ENCODE data around the gene GADD45A.

GADD45A gene

DNA sequence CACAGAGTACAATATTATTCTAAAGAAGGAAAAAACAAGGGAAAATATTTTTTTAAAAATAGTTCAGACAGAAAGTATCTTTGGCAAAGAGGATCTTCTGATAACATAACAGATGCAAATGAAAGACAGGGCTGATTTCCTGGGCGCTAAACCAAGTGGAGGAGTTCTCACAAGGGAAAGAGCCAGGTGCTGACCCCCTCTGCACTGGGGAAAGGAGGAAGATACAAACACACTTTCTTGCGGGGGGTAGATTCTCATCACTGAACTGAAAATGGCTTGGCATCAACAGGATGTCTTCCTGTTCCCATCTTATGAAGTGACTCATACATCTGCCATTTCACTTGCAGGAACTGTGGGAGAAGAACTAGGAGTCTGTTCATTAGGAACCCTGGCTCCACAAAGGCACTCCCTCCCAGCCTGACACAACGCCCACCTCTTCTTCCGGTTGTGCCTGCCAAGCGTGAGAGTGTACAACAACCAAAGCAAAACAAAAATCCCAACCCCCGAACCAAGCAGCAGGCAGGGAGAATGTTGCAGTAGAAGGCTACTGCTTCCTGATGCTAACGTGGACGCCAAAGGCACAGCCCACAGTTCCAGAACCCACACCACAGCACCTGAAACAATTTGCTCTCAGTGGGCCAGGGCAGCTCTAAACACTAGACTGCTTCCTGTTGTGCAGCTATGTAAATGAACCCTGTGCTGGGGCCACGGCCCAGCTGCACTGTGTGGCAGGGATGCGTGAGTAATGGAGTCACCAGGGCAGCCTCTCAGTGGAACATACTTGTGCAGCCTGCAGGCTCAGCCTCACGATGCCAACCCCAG lies 51.0 kb downstream of the GADD45A start:
- H3K9me3 ChIP-seq (ENCODE audit: low read length), result no peaks in the 10 kb centered on the region
- peak overlapping the region; percentile 26 for H3K4me3 ChIP-seq (ENCODE audit: low read length)
- no peaks in the 10 kb centered on the region for H3K27me3 ChIP-seq (ENCODE audit: insufficient read depth, low read length)
- no peaks in the 10 kb centered on the region for H3K36me3 ChIP-seq (ENCODE audit: insufficient read depth, low read length)
- peak overlapping the region; percentile 50 for H2AFZ ChIP-seq (ENCODE audit: low read depth, low read length)
- peaks cover 10% of the 10 kb centered on the region for H3K4me1 ChIP-seq (ENCODE audit: insufficient read depth, low read length)

DNA sequence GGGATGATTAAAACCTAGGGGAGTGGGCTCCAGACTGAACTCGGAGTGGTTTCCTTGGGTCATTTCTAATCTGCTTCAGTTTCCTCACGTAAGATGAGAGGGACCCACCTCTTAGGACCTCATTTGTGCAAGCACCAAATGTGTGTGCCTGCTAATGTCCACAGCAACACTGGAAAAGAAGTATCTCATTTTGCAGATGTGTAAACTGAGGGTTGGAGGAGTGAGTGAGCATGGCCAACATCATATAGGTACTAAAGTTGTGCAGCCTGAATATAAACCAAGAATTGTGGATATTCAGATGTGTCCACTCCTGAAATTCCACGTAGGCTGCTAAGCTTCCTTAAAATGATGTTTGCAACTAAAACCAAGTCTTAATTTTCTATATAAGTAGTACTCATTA lies 51.7 kb downstream of the GADD45A start:
- no peaks in the 10 kb centered on the region for H3K9me3 ChIP-seq (ENCODE audit: low read length)
- no peak overlapping the region for H3K4me3 ChIP-seq (ENCODE audit: low read length)
- H3K4me1 ChIP-seq (ENCODE audit: insufficient read depth, low read length), result peaks cover 10% of the 10 kb centered on the region
- no peaks in the 10 kb centered on the region for H3K27me3 ChIP-seq (ENCODE audit: insufficient read depth, low read length)
- H2AFZ ChIP-seq (ENCODE audit: low read depth, low read length), result peak overlapping the region; percentile 50
- no peaks in the 10 kb centered on the region for H3K36me3 ChIP-seq (ENCODE audit: insufficient read depth, low read length)

DNA sequence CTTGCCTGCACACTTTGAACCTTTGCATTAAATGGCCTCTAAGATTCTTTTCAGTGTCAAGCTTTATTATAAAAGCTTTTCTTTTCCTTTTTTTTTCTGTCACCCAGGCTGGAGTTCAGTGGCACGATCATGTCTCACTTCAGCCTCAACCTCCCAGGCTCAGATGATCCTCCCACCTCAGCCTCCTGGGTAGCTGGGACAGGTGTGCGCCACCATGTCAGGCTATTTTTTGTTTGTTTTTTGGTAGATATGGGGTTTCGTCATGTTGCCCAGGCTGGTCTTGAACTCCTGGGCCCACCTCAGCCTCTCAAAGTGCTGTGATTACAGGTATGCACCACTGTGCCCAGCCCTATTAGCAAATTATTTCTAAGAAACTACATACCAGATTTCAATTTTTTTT lies 52.9 kb downstream of the GADD45A start:
- H3K4me3 ChIP-seq (ENCODE audit: low read length), result no peak overlapping the region
- no peaks in the 10 kb centered on the region for H3K27me3 ChIP-seq (ENCODE audit: insufficient read depth, low read length)
- no peak overlapping the region for H2AFZ ChIP-seq (ENCODE audit: low read depth, low read length)
- H3K9me3 ChIP-seq (ENCODE audit: low read length), result no peaks in the 10 kb centered on the region
- H3K36me3 ChIP-seq (ENCODE audit: insufficient read depth, low read length), result no peaks in the 10 kb centered on the region
- H3K4me1 ChIP-seq (ENCODE audit: insufficient read depth, low read length), result peaks cover 10% of the 10 kb centered on the region

All from neuron (in vitro differentiated cells).